Skeletal muscle cell (primary cell): ENCODE measurements around the gene IL11.
A peak's percentile ranks its signal among the peaks of the same experiment; 100 is the strongest.

Experiments
- DNase-seq: peaks from one replicate; pipeline ENCODE4 v3.0.0-alpha.2; 2010; ENCODE audit warnings: low read depth
- H3K4me3 ChIP-seq: 2 replicates; pipeline ENCODE4 v1.5.1; 2011; ENCODE audit warnings: low read depth, mild to moderate bottlenecking, control low read depth, low read length, moderate library complexity

IL11 gene

DNA sequence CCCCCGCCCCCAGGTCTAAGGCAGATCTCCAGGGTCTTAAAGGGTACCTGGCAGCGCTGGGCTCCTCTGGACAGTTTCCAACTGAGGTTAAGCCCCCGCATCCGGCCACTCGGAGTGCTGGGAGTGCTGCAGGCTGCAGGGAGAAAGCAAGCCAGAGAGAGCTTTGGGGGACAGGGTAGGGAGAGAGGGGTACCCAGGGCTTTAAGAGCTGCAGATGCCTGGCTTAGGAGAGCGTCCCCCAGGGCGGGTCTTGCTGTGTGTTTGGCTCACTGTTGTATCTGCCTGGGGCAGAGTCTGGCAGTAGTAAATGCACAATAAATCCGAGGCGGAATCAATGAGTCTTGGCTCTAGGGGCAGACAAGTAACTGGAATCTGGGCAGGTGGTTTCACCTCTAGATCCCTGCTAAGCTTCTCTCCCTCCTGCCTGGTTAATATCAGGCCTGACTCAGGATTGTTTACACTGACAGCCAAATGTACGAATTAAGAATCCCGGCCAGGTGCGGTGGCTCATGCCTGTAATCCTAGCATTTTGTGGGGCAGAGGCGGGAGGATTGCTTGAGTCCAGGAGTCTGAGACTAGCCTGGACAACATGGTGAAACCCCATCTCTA, 14.9 kb downstream of the IL11 start:
- DNase-seq = no peak
- H3K4me3 ChIP-seq = no peak overlapping the region

DNA sequence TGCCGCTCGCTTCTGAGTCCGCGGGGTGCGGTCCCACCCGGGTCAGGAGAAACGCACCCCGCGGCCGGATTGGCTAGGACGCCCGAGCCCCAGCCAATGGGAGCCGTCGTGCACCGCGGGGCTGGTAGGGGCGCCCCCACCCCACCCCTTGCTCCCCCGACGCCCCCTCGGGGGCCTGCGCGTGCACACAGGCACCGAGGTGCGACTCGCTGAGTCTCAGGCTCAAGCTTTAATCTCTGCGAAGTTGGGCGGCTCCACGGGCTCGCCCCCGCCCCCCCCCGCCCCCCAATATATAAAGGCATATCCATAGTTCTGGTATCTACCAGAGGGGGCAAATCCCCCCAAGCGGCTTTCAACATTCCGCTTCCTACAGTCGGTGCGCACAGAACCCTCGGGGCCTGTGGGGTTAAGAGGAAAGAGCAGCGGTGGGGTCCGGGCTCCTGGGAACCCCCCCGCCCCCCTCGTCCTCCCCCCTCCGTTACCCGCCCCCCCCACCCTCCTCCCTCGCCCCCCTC, 15.5 kb downstream of the IL11 start, which contains the start of gene COX6B2:
TSS of gene COX6B2 (minus strand) at position 22 of the 515 bp plus-strand sequence. CDS start 198 bp downstream, outside the sequence.
- H3K4me3 ChIP-seq = peak within 1 kb of the TSS; percentile 55
- DNase-seq = no peak

DNA sequence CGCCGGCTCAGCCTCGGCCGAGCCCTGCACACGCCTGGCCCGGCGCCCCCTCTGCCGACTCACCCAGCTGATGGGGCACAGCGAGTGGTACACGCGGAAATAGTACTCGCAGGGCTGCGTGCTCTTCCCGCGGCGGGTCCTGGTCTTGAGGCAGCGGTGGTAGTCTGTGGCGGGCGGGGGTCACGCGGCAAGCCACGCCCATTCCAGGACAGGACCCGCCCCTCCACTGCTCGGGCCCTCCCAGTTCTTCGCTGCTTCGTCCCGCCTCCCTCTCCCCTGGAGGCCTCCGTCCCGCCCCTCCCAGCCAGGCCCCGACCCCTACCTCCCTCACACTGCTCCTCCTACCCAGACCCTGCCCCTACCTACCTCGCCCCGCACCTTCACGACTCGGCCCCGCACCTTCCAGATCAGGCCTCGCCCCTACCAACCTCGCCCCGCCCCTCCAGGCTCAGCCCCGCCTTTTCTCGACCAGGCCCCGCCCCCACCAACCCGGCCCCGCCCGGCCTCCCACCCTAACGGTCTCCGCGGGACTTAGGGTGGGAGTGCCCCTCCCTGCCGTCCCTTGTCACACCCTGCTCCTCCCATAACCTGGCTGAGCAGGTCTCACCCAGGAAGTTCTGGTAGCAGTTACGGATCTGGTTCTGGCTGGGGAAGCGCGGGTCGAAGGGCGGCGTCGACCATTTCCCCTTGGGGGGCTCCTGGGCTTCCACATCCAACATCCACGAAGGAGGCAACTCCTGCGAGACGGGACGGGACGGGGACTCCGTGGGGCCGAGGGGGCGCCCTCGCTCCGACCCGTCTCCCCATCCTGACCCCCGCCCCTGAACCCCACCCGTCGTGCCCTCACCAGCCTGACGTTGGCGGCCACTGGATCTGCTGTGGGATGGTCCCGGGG, 16.2 kb downstream of the IL11 start:
- peak overlapping the region; percentile 55 for H3K4me3 ChIP-seq
- DNase-seq = no peak

DNA sequence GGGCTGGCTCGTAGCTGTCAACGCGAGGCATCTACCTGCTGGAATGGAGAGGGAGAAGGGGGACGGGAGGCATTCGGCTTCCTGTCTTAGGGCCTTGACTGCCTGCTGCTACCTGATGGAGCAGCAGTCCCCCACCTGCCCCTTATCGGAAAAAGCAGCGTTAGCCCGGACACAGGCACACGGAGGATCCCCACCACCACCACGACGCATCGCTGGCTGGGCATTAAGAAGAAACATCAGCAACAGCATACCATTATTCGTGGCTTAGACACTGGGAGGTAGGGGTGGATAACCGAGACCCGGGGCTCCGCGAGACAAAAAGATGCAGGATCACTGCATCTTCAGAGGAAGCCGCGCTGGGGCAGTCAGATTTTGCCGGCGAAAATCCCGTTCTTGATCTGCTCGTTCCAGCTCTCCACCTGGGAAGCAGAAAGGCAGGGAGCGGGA, 16.9 kb downstream of the IL11 start:
- peak overlapping the region; percentile 55 for H3K4me3 ChIP-seq
- DNase-seq = no peak

DNA sequence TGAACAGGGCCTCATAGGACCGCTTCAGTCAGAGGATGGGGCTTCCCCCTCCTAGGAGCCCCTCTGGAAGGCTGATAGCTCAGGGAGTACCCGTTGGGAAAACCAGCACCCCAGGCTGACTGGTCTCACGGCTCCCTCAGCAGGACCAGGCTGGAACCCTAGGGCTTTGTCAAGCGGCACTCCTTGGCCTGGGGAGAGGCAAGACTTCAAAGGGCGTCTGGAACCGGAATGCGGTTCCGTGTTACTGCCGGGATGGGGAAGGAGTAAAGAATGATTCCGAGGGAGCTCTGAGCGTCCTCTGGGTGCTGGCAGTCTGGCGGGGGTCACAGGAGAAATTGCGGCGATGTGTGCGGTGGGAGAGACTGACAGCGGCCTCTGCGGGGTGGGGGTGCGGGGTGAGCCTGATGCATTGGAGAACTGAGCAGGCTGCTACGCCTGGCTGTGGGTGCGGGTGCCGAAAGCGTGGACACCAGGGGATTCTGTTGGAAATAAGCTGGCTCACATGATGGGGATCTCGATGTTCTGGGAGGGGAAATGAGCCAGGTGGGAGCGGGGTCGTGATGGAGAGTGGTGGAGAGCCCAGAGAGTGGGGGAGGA, 17.6 kb downstream of the IL11 start:
- DNase-seq = no peak
- H3K4me3 ChIP-seq = no peak overlapping the region

DNA sequence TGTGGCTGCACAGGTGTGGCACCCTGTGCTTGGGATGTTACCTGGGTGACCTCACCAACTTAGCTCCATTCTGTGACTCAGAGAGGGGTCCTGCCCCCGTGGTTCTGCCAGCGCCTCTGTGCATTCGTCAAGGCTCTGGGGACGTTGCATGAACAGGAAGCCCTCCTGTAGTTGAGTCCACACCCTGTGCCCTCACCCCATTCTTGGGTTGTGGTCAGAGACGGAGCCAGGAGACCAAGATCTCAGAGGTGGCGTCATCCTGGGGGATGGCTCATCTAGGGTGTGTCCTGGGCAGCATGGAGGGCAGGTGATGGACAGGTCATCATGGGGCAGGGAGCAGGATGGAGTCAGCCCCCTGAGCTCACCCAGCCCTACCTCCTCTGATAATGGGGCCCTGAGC, 18.2 kb downstream of the IL11 start:
- DNase-seq = no peak
- no peak overlapping the region for H3K4me3 ChIP-seq

DNA sequence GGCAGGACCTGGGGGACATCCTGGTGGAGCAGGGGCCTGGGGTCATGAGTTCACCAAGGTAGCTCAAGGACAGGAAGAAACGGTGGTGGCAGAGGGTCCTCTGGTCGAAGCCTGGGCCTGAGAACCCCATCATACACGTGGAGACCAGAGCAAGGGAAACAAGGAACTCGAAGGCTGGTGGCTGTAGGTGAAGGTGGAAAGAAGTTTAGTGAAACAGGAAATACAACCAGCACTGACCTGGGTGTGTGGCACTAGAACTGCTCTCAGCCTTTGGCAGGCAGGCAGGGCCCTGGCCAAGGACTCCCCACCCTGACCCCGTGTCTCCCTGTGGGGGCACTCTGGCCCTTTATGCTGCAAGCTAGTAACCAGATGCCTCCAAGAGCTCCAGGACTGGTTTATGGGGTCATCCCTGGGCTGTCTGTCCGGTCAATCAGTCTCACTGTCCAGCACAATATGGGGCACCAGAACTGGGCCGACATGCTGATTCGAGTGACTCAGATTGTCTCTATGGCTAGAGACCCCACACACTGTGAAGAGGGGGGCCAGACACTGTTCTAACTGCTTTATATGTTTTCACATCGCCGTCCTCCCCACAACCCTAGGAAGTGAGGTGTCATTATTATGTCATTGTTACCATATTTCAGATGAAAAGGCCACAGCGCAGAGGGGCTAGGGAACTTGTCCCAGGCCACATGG, 19.5 kb downstream of the IL11 start:
- no peak for DNase-seq
- H3K4me3 ChIP-seq = no peak overlapping the region

DNA sequence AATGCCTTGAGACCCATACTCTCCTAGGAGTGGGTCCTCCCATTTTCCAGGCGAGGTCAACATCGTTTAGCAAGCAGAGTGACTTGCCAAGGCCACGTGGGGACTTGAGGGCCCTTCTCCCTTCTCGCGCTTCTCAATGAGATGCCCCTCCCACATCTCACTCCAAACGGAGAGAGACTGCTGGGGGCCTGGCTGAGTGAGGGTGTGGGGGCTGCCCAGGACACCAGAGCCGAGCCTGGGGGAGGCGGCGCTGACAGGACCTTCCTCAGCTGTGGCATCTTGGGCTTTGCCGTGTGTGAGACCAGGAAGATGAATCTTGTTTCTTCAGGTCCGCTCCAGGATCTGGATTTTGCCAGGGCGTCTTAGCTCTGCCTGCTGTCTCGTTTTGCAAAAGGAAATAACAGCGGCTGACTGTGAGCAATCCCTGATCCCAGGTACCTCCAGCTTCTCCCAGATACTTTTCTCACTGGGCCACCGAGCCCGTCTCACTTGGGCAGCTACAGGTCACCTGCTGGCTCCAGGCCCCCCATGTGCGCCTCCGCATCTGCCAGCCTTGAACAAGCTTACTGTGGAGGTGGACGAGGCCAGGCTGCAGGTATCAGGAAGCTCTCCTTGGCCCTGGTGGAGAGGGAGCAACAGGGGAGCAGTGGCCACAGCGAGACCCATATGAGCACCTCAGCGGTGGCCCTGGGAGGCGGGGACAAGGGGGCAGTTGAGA, 21.8 kb downstream of the IL11 start:
- DNase-seq = no peak
- H3K4me3 ChIP-seq = no peak overlapping the region

DNA sequence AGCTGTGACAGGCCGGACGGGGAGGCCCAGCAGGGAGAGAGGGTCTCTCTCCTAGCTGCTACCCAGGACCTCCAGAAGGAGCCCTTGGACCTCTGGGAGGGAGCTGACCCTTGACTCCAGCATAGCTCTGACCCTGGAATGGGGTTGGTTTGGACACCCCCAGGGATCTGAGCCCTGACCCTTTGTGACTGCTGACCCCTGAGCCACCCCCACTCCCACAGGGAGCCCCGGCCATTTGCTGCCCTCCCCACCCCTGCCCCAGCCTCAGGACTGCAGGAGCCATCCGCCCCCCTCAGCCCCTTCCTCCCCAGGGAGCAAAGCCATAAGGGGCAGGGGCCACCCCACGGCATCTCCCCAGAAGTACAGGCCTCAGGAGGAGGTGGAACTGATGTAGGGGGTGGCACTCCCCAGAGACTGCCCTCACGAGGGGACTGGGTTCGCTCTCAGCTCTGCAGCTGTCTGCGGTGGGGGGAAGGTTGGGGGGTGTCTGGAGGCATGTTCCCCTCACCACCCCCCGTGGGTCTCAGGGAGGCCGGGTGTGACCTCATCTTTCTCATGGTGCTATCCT, 22.7 kb downstream of the IL11 start:
- DNase-seq = no peak
- H3K4me3 ChIP-seq = no peak overlapping the region

DNA sequence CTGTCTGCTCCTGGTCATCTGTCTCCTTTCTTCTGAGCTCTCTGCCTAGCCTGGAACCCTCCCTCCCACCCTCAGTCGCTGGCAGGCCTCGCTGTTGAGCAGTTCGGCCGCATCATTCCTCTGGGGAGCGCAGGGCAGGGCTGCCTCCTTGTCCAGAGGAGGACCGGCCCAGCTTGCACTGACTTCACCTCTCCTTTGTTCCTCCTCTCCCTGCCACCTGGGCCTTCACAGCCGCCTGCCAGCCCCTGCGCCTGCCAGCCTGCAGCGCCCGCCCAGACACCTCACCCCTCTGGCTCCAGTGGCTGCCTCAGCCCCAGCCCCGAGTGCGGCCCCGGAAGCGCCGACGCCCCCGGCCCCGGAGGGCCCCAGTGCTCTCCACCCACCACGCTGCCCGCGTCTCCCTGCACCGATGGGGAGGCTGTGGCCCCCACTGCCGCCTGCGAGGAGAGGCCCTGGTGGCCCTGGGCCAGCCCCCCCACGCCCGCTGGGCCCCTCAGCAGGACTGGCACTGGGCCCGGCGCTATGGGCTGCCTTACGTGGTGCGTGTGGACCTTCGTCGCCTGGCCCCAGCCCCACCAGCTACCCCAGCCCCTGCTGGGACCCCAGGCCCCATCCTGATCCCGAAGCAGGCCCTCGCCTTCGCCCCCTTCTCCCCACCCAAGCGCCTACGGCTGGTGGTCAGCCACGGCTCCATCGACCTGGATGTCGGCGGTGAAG, 23.4 kb downstream of the IL11 start:
- no peak overlapping the region for H3K4me3 ChIP-seq
- DNase-seq = no peak

DNA sequence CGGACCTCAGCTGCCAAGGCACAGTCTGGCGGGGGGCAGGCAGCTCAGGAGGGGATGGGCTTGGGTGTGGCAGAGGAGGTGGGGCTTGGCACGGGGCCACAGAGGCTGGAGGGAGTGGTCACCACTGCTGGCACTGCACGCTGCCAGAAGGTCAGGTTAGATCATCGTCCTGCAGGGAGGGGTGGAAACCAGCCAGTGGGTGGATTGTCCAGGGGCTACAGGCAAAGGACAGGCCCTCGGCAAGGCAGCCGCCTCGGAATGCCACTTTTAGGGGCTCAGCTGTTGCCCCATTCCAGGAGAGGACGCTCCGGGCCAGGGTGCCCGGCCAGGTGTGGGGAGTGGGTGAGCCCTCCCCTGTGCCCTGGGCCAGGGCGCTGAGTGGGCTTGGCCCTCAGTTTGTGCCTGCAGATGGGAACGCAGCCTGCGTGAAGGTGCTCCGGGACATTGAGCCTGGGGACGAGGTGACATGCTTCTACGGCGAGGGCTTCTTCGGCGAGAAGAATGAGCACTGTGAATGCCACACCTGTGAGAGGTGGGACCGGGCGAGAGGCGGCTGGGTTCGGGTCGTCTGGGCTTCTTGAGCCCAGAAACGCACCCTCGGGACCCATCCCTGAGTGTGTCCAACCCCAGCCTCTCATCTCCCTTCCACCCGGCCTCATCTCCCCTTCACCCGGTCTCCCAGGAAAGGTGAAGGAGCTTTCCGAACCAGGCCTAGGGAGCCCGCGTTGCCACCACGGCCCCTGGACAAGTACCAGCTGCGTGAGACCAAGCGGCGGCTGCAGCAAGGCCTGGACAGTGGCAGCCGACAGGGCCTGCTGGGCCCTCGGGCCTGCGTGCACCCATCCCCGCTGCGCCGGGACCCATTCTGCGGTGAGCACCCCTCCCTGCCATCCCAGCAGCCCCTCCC, 24.2 kb downstream of the IL11 start:
- no peak for DNase-seq
- no peak overlapping the region for H3K4me3 ChIP-seq

DNA sequence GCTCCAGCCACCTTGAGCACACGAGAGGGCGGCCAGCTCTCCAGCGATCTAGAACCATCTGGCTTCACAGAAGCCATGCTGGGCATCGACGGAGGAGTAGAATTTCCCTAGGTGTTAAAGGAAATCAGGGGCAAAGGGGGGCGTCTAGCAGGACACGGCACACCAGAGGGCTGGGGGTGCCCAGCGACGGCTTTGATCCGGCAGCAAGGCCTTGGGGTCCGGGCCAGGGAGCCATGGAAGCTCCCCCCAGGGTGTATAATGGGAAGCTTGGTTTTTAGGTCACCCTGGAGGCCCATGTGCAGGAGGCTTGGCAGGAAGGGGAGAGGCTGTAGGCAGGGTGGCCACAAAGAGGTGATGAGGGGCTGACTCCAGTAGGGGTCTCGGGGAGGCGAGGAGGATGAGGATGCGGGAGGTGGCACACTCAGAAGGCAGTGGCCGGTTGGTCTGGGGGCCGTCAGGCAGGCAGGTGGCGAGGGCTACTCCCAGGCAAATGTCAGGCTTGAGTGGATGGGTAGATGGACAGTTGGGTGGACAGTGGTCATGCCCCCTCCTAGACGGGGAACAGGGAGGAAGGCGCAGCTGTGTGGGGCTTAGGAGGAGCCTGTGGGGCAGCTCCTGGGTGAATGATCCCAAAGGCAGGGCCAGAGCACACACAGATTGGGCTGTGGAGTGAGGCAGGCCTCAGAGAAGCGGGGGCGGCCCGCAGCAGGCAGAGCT, 25.0 kb downstream of the IL11 start:
- no peak overlapping the region for H3K4me3 ChIP-seq
- no peak for DNase-seq

DNA sequence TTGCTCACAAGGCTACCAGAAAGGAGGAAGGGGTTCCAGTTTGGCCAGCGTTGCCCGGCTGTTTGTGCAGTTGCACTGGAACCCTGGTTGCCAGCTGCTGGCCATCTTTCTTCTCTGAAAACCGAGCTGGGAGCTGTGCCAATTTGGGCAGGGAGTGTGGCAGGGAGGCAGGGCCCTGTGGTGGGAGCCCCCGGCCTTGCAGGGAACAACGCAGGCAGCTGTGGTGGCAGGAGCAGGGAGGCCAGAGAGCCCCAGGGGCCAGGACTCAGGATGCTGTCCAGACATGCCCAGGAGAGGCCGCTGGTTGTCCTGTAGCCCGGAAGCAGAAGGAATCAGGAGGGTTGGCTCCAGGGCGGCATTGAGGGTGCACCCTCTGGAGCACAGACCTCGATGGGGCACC, 25.8 kb downstream of the IL11 start:
- DNase-seq = no peak
- no peak overlapping the region for H3K4me3 ChIP-seq

DNA sequence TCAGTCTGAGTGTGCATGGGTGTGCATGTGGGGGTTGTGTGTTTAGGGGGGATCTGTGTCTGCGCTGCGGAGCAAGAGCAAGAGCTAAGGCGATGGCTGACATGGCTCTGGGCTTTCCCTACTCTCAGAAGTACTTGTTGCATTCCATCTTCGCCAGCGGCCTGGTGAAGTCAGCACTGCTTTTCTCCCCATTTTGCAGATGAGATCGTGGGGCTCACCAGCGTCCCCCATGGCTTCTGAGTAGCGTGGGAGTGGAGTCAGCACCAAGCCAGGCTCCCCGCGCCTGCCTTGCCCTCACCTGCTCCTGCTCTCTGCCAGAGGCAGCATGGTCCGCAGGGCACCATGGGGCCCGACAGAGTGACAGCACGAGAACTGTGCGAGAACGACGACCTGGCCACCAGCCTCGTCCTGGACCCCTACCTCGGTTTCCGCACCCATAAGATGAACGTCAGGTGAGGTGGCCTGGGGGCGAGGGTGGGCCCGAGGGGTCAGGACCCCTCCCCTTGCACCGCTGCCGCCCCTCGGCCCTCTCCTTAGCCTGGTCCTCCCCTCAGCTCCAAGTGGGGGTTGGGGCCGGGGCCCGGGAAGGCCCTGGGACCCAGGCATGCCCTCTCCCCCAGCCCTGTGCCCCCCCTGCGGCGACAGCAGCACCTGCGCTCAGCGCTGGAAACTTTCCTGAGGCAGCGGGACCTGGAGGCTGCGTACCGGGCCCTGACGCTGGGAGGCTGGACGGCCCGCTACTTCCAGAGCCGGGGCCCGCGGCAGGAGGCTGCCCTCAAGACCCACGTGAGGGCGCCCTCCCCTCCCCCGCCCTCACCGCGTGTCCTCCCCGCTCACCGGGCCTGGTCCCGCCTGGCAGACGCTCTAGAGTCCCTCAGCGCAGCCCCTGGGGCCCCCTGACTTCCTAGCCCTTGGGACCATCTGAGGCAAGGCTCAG, 28.4 kb downstream of the IL11 start:
- DNase-seq = no peak
- H3K4me3 ChIP-seq = no peak overlapping the region

DNA sequence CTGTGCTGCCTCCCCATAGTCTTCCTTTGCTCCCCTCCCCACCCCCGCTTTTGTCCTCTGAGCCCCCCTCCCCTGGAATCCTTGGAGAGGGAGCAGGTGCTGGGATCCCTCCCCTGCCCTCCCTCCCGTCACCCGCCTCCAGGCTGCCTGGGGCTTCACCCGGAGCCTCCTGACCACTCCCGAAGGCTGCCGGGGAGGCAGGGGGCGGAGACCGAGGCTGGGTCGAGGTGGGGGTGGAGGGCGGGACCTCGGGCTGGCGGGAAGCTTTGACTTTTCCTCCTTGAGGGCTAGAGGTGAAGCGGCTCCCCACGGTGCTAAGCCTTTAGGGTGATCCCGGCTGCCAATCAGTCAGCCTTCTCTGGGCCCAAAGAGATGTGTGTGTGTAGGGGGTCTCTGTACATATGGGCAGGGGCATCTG, 29.1 kb downstream of the IL11 start:
- H3K4me3 ChIP-seq = peak overlapping the region; percentile 71
- DNase-seq = peak; percentile 14

DNA sequence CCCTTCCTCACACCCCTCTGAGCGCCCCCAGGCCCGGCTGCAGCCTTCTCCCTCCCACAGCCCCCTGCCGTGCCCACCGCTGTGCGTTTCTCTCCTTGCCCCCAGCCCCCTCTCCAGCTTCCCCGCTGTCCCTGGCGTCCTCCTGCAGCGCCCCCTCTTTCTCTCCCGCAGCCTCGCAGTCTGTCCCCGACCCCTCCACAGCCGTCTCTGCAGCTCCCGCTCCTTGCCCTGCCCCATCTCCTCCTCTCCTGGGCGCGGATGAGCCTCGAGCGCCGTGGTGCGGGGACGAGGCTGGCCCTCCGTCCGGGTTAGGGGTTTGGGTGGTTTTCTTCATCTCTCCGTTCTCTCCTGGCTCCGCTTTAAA, 29.5 kb downstream of the IL11 start:
- no peak for DNase-seq
- peak overlapping the region; percentile 71 for H3K4me3 ChIP-seq
